ENCODE results near the gene SMYD3. TPM values are rescaled to one million over a fixed set of nuclear protein-coding genes. Genes with fewer than 3 reads are reported as not detected.

The SMYD3 gene
- total and polyA plus RNA-seq, 2 donors (not counting 1 experiment from before 2014, with no cell fraction given): 69.4 to 83.1 TPM

- Histone ChIP-seq H2AFZ (ENCODE audit: low read length) (no peak overlapping the region), H4K20me1 (ENCODE audit: control insufficient read depth, extremely low read depth, insufficient read depth, low read length) (no peaks in the 10 kb centered on the region), H3K4me1 (ENCODE audit: control insufficient read depth, extremely low read depth, insufficient read depth, low read length) (no peaks in the 10 kb centered on the region), H3K27me3 (ENCODE audit: control insufficient read depth, insufficient read depth, low read length) (no peaks in the 10 kb centered on the region), H3K4me2 (ENCODE audit: extremely low read depth, insufficient read depth, low read length) (no peak overlapping the region), H3K27ac (ENCODE audit: insufficient read depth, low read length) (no peak overlapping the region), H3K9me3 (ENCODE audit: control insufficient read depth, insufficient read depth, low read depth, low read length) (no peaks in the 10 kb centered on the region), H3K36me3 (ENCODE audit: control insufficient read depth, insufficient read depth, low read length) (no peaks in the 10 kb centered on the region), H3K4me3 (replicated peaks in 1 of 4; ENCODE audit: control extremely low read depth in 1 of 4, insufficient read depth in 1 of 4, low read depth in 3 of 4, low read length in 4 of 4) (no peak overlapping the region), H3K9ac (ENCODE audit: insufficient read depth, low read length) (no peak overlapping the region), H3K79me2 (ENCODE audit: control insufficient read depth, insufficient read depth, low read length) (no peaks in the 10 kb centered on the region)
- TF ChIP-seq EZH2 (IDR thresholded peaks at IDR 0.05; ENCODE audit: low read length, missing control alignments): no peak
- no peak for TF ChIP-seq CTCF (conservative IDR thresholded peaks at IDR 0.05 in 1 of 2, IDR thresholded peaks at IDR 0.05 in 1 of 2; ENCODE audit: low read depth in 1 of 2, low read length in 2 of 2)
- no peak for DNase-seq (ENCODE audit: low read depth in 2 of 2)
These were observed 110.0 kb downstream of the SMYD3 start for GRCh38 chr1:246397046-246397445.

GRCh38 chr1:246396322-246396721 is 110.8 kb downstream of the SMYD3 start:
- H2AFZ ChIP-seq (ENCODE audit: low read length): no peak overlapping the region
- H3K9ac ChIP-seq (ENCODE audit: insufficient read depth, low read length): no peak overlapping the region
- no peaks in the 10 kb centered on the region for H3K27me3 ChIP-seq (ENCODE audit: control insufficient read depth, insufficient read depth, low read length)
- H3K4me2 ChIP-seq (ENCODE audit: extremely low read depth, insufficient read depth, low read length): no peak overlapping the region
- H3K9me3 ChIP-seq (ENCODE audit: control insufficient read depth, insufficient read depth, low read depth, low read length): no peaks in the 10 kb centered on the region
- no peak overlapping the region for H3K27ac ChIP-seq (ENCODE audit: insufficient read depth, low read length)
- H4K20me1 ChIP-seq (ENCODE audit: control insufficient read depth, extremely low read depth, insufficient read depth, low read length): no peaks in the 10 kb centered on the region
- no peaks in the 10 kb centered on the region for H3K36me3 ChIP-seq (ENCODE audit: control insufficient read depth, insufficient read depth, low read length)
- H3K79me2 ChIP-seq (ENCODE audit: control insufficient read depth, insufficient read depth, low read length): no peaks in the 10 kb centered on the region
- no peak overlapping the region for H3K4me3 ChIP-seq (replicated peaks in 1 of 4; ENCODE audit: control extremely low read depth in 1 of 4, insufficient read depth in 1 of 4, low read depth in 3 of 4, low read length in 4 of 4)
- no peaks in the 10 kb centered on the region for H3K4me1 ChIP-seq (ENCODE audit: control insufficient read depth, extremely low read depth, insufficient read depth, low read length)
- no peak for DNase-seq (ENCODE audit: low read depth in 2 of 2)
- TF ChIP-seq CTCF (conservative IDR thresholded peaks at IDR 0.05 in 1 of 2, IDR thresholded peaks at IDR 0.05 in 1 of 2; ENCODE audit: low read depth in 1 of 2, low read length in 2 of 2) (no peak), EZH2 (IDR thresholded peaks at IDR 0.05; ENCODE audit: low read length, missing control alignments) (no peak)

GRCh38 chr1:246394121-246394520 is 113.0 kb downstream of the SMYD3 start:
- no peak overlapping the region for H2AFZ ChIP-seq (ENCODE audit: low read length)
- no peaks in the 10 kb centered on the region for H3K36me3 ChIP-seq (ENCODE audit: control insufficient read depth, insufficient read depth, low read length)
- no peaks in the 10 kb centered on the region for H3K9me3 ChIP-seq (ENCODE audit: control insufficient read depth, insufficient read depth, low read depth, low read length)
- no peaks in the 10 kb centered on the region for H3K27me3 ChIP-seq (ENCODE audit: control insufficient read depth, insufficient read depth, low read length)
- H4K20me1 ChIP-seq (ENCODE audit: control insufficient read depth, extremely low read depth, insufficient read depth, low read length): no peaks in the 10 kb centered on the region
- no peak overlapping the region for H3K4me2 ChIP-seq (ENCODE audit: extremely low read depth, insufficient read depth, low read length)
- TF ChIP-seq CTCF (conservative IDR thresholded peaks at IDR 0.05 in 1 of 2, IDR thresholded peaks at IDR 0.05 in 1 of 2; ENCODE audit: low read depth in 1 of 2, low read length in 2 of 2) (no peak), EZH2 (IDR thresholded peaks at IDR 0.05; ENCODE audit: low read length, missing control alignments) (no peak)
- H3K27ac ChIP-seq (ENCODE audit: insufficient read depth, low read length): no peak overlapping the region
- H3K79me2 ChIP-seq (ENCODE audit: control insufficient read depth, insufficient read depth, low read length): no peaks in the 10 kb centered on the region
- no peaks in the 10 kb centered on the region for H3K4me1 ChIP-seq (ENCODE audit: control insufficient read depth, extremely low read depth, insufficient read depth, low read length)
- DNase-seq (ENCODE audit: low read depth in 2 of 2): no peak
- H3K9ac ChIP-seq (ENCODE audit: insufficient read depth, low read length): no peak overlapping the region
- peak overlapping the region in 1 of 4 experiments; percentile 8 for H3K4me3 ChIP-seq (replicated peaks in 1 of 4; ENCODE audit: control extremely low read depth in 1 of 4, insufficient read depth in 1 of 4, low read depth in 3 of 4, low read length in 4 of 4)
